Rectal smooth muscle tissue (tissue), 1 donor: ENCODE measurements around the gene LARP1.
A peak's percentile ranks its signal among the peaks of the same experiment; 100 is the strongest.
"Not testable (repeated sequence)": the region's sequence is repeated elsewhere in the genome, so short reads cannot be mapped to it uniquely, and the experiment has no call there.

Source experiments
- H3K27ac ChIP-seq: one replicate; pipeline ENCODE4 v1.7.0; 2013; ENCODE audit warnings: low read depth, low read length, inconsistent platforms
- H3K27me3 ChIP-seq: one replicate; pipeline ENCODE4 v1.7.0; 2013; ENCODE audit warnings: low read length; ENCODE audit not compliant: control insufficient read depth, insufficient read depth
- H3K36me3 ChIP-seq: one replicate; pipeline ENCODE4 v1.7.0; 2013; ENCODE audit warnings: low read length; ENCODE audit not compliant: control insufficient read depth, insufficient read depth
- H3K4me1 ChIP-seq: one replicate; pipeline ENCODE4 v1.7.0; 2013; ENCODE audit warnings: low read length; ENCODE audit not compliant: control insufficient read depth, insufficient read depth
- H3K4me3 ChIP-seq: one replicate; pipeline ENCODE4 v1.7.0; 2013; ENCODE audit warnings: low read length
- H3K9ac ChIP-seq: one replicate; pipeline ENCODE4 v1.7.0; 2013; ENCODE audit warnings: low read length

Gene LARP1

GRCh38 chr5:154813158-154813557, 58.0 kb downstream of the LARP1 start:
- H3K4me3 ChIP-seq, result no peak overlapping the region
- no peak overlapping the region for H3K9ac ChIP-seq
- H3K27me3 ChIP-seq, result no peaks in the 10 kb centered on the region
- H3K4me1 ChIP-seq, result peaks cover 2% of the 10 kb centered on the region
- H3K27ac ChIP-seq, result peak overlapping the region; percentile 10
- peaks cover 43% of the 10 kb centered on the region for H3K36me3 ChIP-seq

- H3K4me1 ChIP-seq, result peaks cover 2% of the 10 kb centered on the region
- no peaks in the 10 kb centered on the region for H3K27me3 ChIP-seq
- H3K27ac ChIP-seq, result no peak overlapping the region
- H3K36me3 ChIP-seq, result peaks cover 42% of the 10 kb centered on the region
- H3K9ac ChIP-seq, result no peak overlapping the region
- no peak overlapping the region for H3K4me3 ChIP-seq
These were observed 58.6 kb downstream of the LARP1 start for GRCh38 chr5:154813736-154814135.

- no peaks in the 10 kb centered on the region for H3K27me3 ChIP-seq
- H3K9ac ChIP-seq, result no peak overlapping the region
- peaks cover 2% of the 10 kb centered on the region for H3K4me1 ChIP-seq
- no peak overlapping the region for H3K4me3 ChIP-seq
- H3K27ac ChIP-seq, result no peak overlapping the region
- peaks cover 48% of the 10 kb centered on the region for H3K36me3 ChIP-seq
These were observed 59.8 kb downstream of the LARP1 start for GRCh38 chr5:154815025-154815424.

GRCh38 chr5:154815684-154816247, 60.6 kb downstream of the LARP1 start:
- Histone ChIP-seq H3K4me1 (peaks cover 2% of the 10 kb centered on the region), H3K27me3 (no peaks in the 10 kb centered on the region), H3K27ac (no peak overlapping the region), H3K4me3 (no peak overlapping the region), H3K9ac (peak overlapping the region; percentile 16), H3K36me3 (peaks cover 51% of the 10 kb centered on the region)

GRCh38 chr5:154816891-154817492, 61.8 kb downstream of the LARP1 start:
- Histone ChIP-seq H3K36me3 (peaks cover 47% of the 10 kb centered on the region), H3K4me1 (no peaks in the 10 kb centered on the region), H3K27ac (no peak overlapping the region), H3K9ac (no peak overlapping the region), H3K4me3 (no peak overlapping the region), H3K27me3 (no peaks in the 10 kb centered on the region)

- peak overlapping the region; percentile 10 for H3K27ac ChIP-seq
- no peak overlapping the region for H3K9ac ChIP-seq
- peaks cover 45% of the 10 kb centered on the region for H3K36me3 ChIP-seq
- no peaks in the 10 kb centered on the region for H3K4me1 ChIP-seq
- H3K27me3 ChIP-seq, result no peaks in the 10 kb centered on the region
- no peak overlapping the region for H3K4me3 ChIP-seq
These were observed 62.6 kb downstream of the LARP1 start for GRCh38 chr5:154817815-154818214.

- Histone ChIP-seq H3K4me1 (no peaks in the 10 kb centered on the region), H3K4me3 (no peak overlapping the region), H3K27ac (no peak overlapping the region), H3K36me3 (peaks cover 44% of the 10 kb centered on the region), H3K9ac (no peak overlapping the region), H3K27me3 (no peaks in the 10 kb centered on the region)
These were observed 63.4 kb downstream of the LARP1 start for GRCh38 chr5:154818471-154819116.

- no peaks in the 10 kb centered on the region for H3K27me3 ChIP-seq
- H3K36me3 ChIP-seq, result peaks cover 47% of the 10 kb centered on the region
These were observed 64.4 kb downstream of the LARP1 start for GRCh38 chr5:154819546-154819945.

GRCh38 chr5:154820383-154820782, 65.2 kb downstream of the LARP1 start:
- H3K9ac ChIP-seq, result no peak overlapping the region
- no peak overlapping the region for H3K4me3 ChIP-seq
- H3K4me1 ChIP-seq, result no peaks in the 10 kb centered on the region
- H3K36me3 ChIP-seq, result peaks cover 42% of the 10 kb centered on the region
- H3K27ac ChIP-seq, result no peak overlapping the region
- no peaks in the 10 kb centered on the region for H3K27me3 ChIP-seq

More at GRCh38 chr5:154819546-154819945, 64.4 kb downstream of the LARP1 start:
- no peak overlapping the region for H3K9ac ChIP-seq
- no peak overlapping the region for H3K4me3 ChIP-seq
- H3K4me1 ChIP-seq, result no peaks in the 10 kb centered on the region
- H3K27ac ChIP-seq, result no peak overlapping the region

GRCh38 chr5:154822896-154823295, 67.7 kb downstream of the LARP1 start:
- H3K27ac ChIP-seq, H3K4me1 ChIP-seq, H3K27me3 ChIP-seq, H3K9ac ChIP-seq, H3K4me3 ChIP-seq: not testable (repeated sequence)
- H3K36me3 ChIP-seq, result peaks cover 31% of the 10 kb centered on the region

- H3K4me3 ChIP-seq, result no peak overlapping the region
- no peak overlapping the region for H3K27ac ChIP-seq
- no peaks in the 10 kb centered on the region for H3K4me1 ChIP-seq
- peaks cover 31% of the 10 kb centered on the region for H3K36me3 ChIP-seq
- no peaks in the 10 kb centered on the region for H3K27me3 ChIP-seq
- H3K9ac ChIP-seq, result no peak overlapping the region
These were observed 68.4 kb downstream of the LARP1 start for GRCh38 chr5:154823605-154824004.

GRCh38 chr5:154824070-154824469, 68.9 kb downstream of the LARP1 start:
- no peak overlapping the region for H3K4me3 ChIP-seq
- H3K36me3 ChIP-seq, result peaks cover 29% of the 10 kb centered on the region
- H3K9ac ChIP-seq, result no peak overlapping the region
- no peak overlapping the region for H3K27ac ChIP-seq
- H3K27me3 ChIP-seq, result no peaks in the 10 kb centered on the region
- H3K4me1 ChIP-seq, result no peaks in the 10 kb centered on the region

GRCh38 chr5:154829181-154829588, 74.0 kb downstream of the LARP1 start:
- Histone ChIP-seq H3K4me1 (no peaks in the 10 kb centered on the region), H3K36me3 (peaks cover 12% of the 10 kb centered on the region), H3K9ac (no peak overlapping the region), H3K27me3 (no peaks in the 10 kb centered on the region), H3K4me3 (no peak overlapping the region), H3K27ac (no peak overlapping the region)
